IPS-15b (cell line): Measurements from ENCODE around the gene OR10A4.
"Not testable (repeated sequence)": the region's sequence is repeated elsewhere in the genome, so short reads cannot be mapped to it uniquely, and the experiment has no call there.

Source experiments
- H3K27me3 ChIP-seq: one replicate; pipeline ENCODE4 v1.6.1; 2013; ENCODE audit warnings: low read length; ENCODE audit not compliant: control insufficient read depth, insufficient read depth
- H3K36me3 ChIP-seq: one replicate; pipeline ENCODE4 v1.6.1; 2013; ENCODE audit warnings: low read length; ENCODE audit not compliant: control insufficient read depth, insufficient read depth
- H3K4me1 ChIP-seq: one replicate; pipeline ENCODE4 v1.6.1; 2013; ENCODE audit warnings: mild to moderate bottlenecking, low read length; ENCODE audit not compliant: control insufficient read depth, insufficient read depth
- H3K4me3 ChIP-seq: one replicate; pipeline ENCODE4 v1.5.1; 2013; ENCODE audit warnings: low read depth, low read length
- H3K9ac ChIP-seq: one replicate; pipeline ENCODE4 v1.6.1; 2013; ENCODE audit warnings: low read depth, mild to moderate bottlenecking, low read length
- H3K9me3 ChIP-seq: one replicate; pipeline ENCODE4 v1.6.1; 2013; ENCODE audit warnings: mild to moderate bottlenecking, low read length; ENCODE audit not compliant: control insufficient read depth, insufficient read depth

The OR10A4 gene

GRCh38 chr11:6900327-6900999 lies 24.0 kb downstream of the OR10A4 start:
- no peaks in the 10 kb centered on the region for H3K4me1 ChIP-seq
- H3K9ac ChIP-seq, result no peak overlapping the region
- H3K9me3 ChIP-seq, result no peaks in the 10 kb centered on the region
- no peaks in the 10 kb centered on the region for H3K27me3 ChIP-seq
- H3K4me3 ChIP-seq, result no peak overlapping the region
- no peaks in the 10 kb centered on the region for H3K36me3 ChIP-seq

- not testable (repeated sequence) for H3K9ac ChIP-seq, H3K36me3 ChIP-seq, H3K4me1 ChIP-seq, H3K4me3 ChIP-seq, H3K27me3 ChIP-seq, H3K9me3 ChIP-seq
These were observed 28.4 kb downstream of the OR10A4 start for GRCh38 chr11:6904804-6905203.

- Histone ChIP-seq H3K4me1 (no peaks in the 10 kb centered on the region), H3K27me3 (no peaks in the 10 kb centered on the region), H3K9me3 (no peaks in the 10 kb centered on the region), H3K4me3 (no peak overlapping the region), H3K36me3 (no peaks in the 10 kb centered on the region), H3K9ac (no peak overlapping the region)
These were observed 35.0 kb downstream of the OR10A4 start for GRCh38 chr11:6911378-6911777.

- Histone ChIP-seq H3K9ac (no peak overlapping the region), H3K36me3 (no peaks in the 10 kb centered on the region), H3K9me3 (no peaks in the 10 kb centered on the region), H3K4me3 (no peak overlapping the region), H3K4me1 (no peaks in the 10 kb centered on the region), H3K27me3 (no peaks in the 10 kb centered on the region)
These were observed 35.5 kb downstream of the OR10A4 start for GRCh38 chr11:6911948-6912347.

- H3K27me3 ChIP-seq, result no peaks in the 10 kb centered on the region
- no peaks in the 10 kb centered on the region for H3K4me1 ChIP-seq
- H3K9me3 ChIP-seq, result no peaks in the 10 kb centered on the region
- H3K36me3 ChIP-seq, result no peaks in the 10 kb centered on the region
- no peak overlapping the region for H3K4me3 ChIP-seq
- H3K9ac ChIP-seq, result no peak overlapping the region
These were observed 43.3 kb downstream of the OR10A4 start for GRCh38 chr11:6919698-6920097.

GRCh38 chr11:6920702-6921101 lies 44.3 kb downstream of the OR10A4 start, which contains the start of gene OR2D3:
Gene OR2D3, plus strand, starts transcription at chr11:6921002. Its CDS starts 0 bp downstream, at chr11:6921002.
- H3K9ac ChIP-seq, result no peak within 1 kb of the TSS
- H3K9me3 ChIP-seq, result no peaks in the 10 kb centered on the region
- H3K36me3 ChIP-seq, result no peaks in the 10 kb centered on the region
- H3K4me3 ChIP-seq, result no peak within 1 kb of the TSS
- H3K4me1 ChIP-seq, result no peaks in the 10 kb centered on the region
- H3K27me3 ChIP-seq, result no peaks in the 10 kb centered on the region

GRCh38 chr11:6925007-6925577 lies 48.7 kb downstream of the OR10A4 start:
- Histone ChIP-seq H3K4me1 (peaks cover 2% of the 10 kb centered on the region), H3K9ac (no peak overlapping the region)

GRCh38 chr11:6925636-6926207 lies 49.3 kb downstream of the OR10A4 start:
- peaks cover 2% of the 10 kb centered on the region for H3K4me1 ChIP-seq

More at GRCh38 chr11:6925007-6925577, 48.7 kb downstream of the OR10A4 start:
- H3K27me3 ChIP-seq, result no peaks in the 10 kb centered on the region
- H3K36me3 ChIP-seq, result no peaks in the 10 kb centered on the region
- peak overlapping the region; percentile 93 for H3K4me3 ChIP-seq
- no peaks in the 10 kb centered on the region for H3K9me3 ChIP-seq

GRCh38 chr11:6926208-6927029 lies 50.0 kb downstream of the OR10A4 start, which contains the start of gene ZNF215:
Gene ZNF215, plus strand, starts transcription at chr11:6926426. Its CDS starts 5,847 bp downstream, at chr11:6932273.
- peaks cover 2% of the 10 kb centered on the region for H3K4me1 ChIP-seq
- no peaks in the 10 kb centered on the region for H3K36me3 ChIP-seq
- no peaks in the 10 kb centered on the region for H3K9me3 ChIP-seq
- no peaks in the 10 kb centered on the region for H3K27me3 ChIP-seq
- peak within 1 kb of the TSS; percentile 86 for H3K9ac ChIP-seq
- H3K4me3 ChIP-seq, result peak within 1 kb of the TSS; percentile 93

More at GRCh38 chr11:6925636-6926207, 49.3 kb downstream of the OR10A4 start:
- peak overlapping the region; percentile 93 for H3K4me3 ChIP-seq
- H3K9me3 ChIP-seq, result no peaks in the 10 kb centered on the region
- H3K27me3 ChIP-seq, result no peaks in the 10 kb centered on the region
- H3K36me3 ChIP-seq, result no peaks in the 10 kb centered on the region
- H3K9ac ChIP-seq, result no peak overlapping the region

GRCh38 chr11:6927030-6927617 lies 50.7 kb downstream of the OR10A4 start:
- H3K27me3 ChIP-seq, result no peaks in the 10 kb centered on the region
- H3K9me3 ChIP-seq, result no peaks in the 10 kb centered on the region
- peaks cover 2% of the 10 kb centered on the region for H3K4me1 ChIP-seq
- peaks cover 1% of the 10 kb centered on the region for H3K36me3 ChIP-seq
- H3K4me3 ChIP-seq, result peak overlapping the region; percentile 93
- peak overlapping the region; percentile 86 for H3K9ac ChIP-seq
